K562 (cell line): ENCODE measurements around the gene HSD11B1. TPM values are rescaled to one million over a fixed set of nuclear protein-coding genes. Genes with fewer than 3 reads are reported as not detected.

Experiments used
- ATAC-seq: fragments of 200-7000 bp; cut with Tn5 transposase; 3 replicates; pipeline ENCODE4 v1.9.1; 2020; ENCODE audit warnings: moderate library complexity
- BruUV-seq: library from RNA; stranded (reverse); fragments of 400-500 nt; replicated peaks from 2 replicates; lab custom pipeline; 2021; lab: Mats Ljungman, UMichigan
- CTCF ChIA-PET: fragments of 300-600 bp; formaldehyde crosslinking; extraction: SDS; loops from one replicate; lab custom pipeline; 2021; ENCODE audit warnings: low intra/inter-chr PET ratio; lab: Yijun Ruan, JAX
- POLR2A ChIA-PET: fragments of 300-600, 350-650 bp; sonication (Branson Sonifier 250); formaldehyde crosslinking; extraction: SDS; loops from one replicate; lab custom pipeline; 2021; ENCODE audit warnings: antibody characterized with exemption, inconsistent platforms; lab: Yijun Ruan, JAX
- DNase-seq, 4 experiments: peaks; one replicate each; pipeline versions ENCODE4 v3.0.0 to v3.0.0-alpha.2; 2011 to 2018; ENCODE audit warnings: low spot score in 3 of 4, mixed read lengths in 3 of 4; ENCODE audit errors: extremely low read depth in 1 of 4
- FAIRE-seq: peaks from 2 replicates; lab custom pipeline; 2011; peaks lifted over from hg19 to GRCh38; lab: Jason Lieb, UNC
- H2AFZ ChIP-seq: 2 replicates; pipeline ENCODE4 v1.6.0; 2011; ENCODE audit warnings: low read depth, low read length, control low read depth, inconsistent platforms
- H3K27ac ChIP-seq: fragments of 200-600 bp; 3 replicates; pipeline ENCODE4 v1.8.0; 2011; ENCODE audit warnings: low read depth, mild to moderate bottlenecking, control low read depth, inconsistent platforms, low read length, moderate library complexity, mixed read lengths; ENCODE audit errors: extremely low read depth
- H3K27me3 ChIP-seq, 2 experiments: fragments of 300-600 bp in 1 of 2; 2 replicates in 1 of 2; 3 replicates in 1 of 2; pipeline versions ENCODE4 v1.6.0 to v1.8.0; 2011; ENCODE audit warnings: inconsistent platforms in 2 of 2, low read length in 2 of 2, mild to moderate bottlenecking in 1 of 2, mixed read lengths in 1 of 2, moderate library complexity in 1 of 2; ENCODE audit not compliant: control insufficient read depth in 2 of 2, insufficient read depth in 2 of 2
- H3K36me3 ChIP-seq: fragments of 300-600 bp; 3 replicates; pipeline ENCODE4 v1.8.0; 2011; ENCODE audit warnings: mild to moderate bottlenecking, low read length, inconsistent platforms; ENCODE audit not compliant: control insufficient read depth, insufficient read depth
- H3K4me1 ChIP-seq, 2 experiments: fragments of 200-600 bp in 1 of 2; replicated peaks in 1 of 2; 2 replicates in 1 of 2; 3 replicates in 1 of 2; pipeline versions ENCODE4 v1.5.1 to v1.8.0; 2011; ENCODE audit warnings: inconsistent platforms in 2 of 2, low read length in 2 of 2, mild to moderate bottlenecking in 1 of 2, mixed read lengths in 1 of 2, moderate library complexity in 1 of 2; ENCODE audit not compliant: control insufficient read depth in 2 of 2, insufficient read depth in 2 of 2
- H3K4me2 ChIP-seq: 2 replicates; pipeline ENCODE4 v1.6.1; 2011; ENCODE audit warnings: low read length, control low read depth, inconsistent platforms, mixed read lengths; ENCODE audit not compliant: insufficient read depth
- H3K4me3 ChIP-seq: fragments of 200-600 bp; sonication (generic), shearing (Covaris generic); 2 replicates; pipeline ENCODE4 v1.5.1; 2016; ENCODE audit warnings: control low read depth, inconsistent platforms
- H3K79me2 ChIP-seq: fragments of 200-600 bp; 3 replicates; pipeline ENCODE4 v1.8.0; 2011; ENCODE audit warnings: low read length, inconsistent platforms; ENCODE audit not compliant: control insufficient read depth, insufficient read depth
- H3K9ac ChIP-seq, 2 experiments: 2 replicates each; pipeline versions ENCODE4 v1.6.0 to v1.6.1; 2011; ENCODE audit warnings: low read depth in 2 of 2, low read length in 2 of 2, control low read depth in 1 of 2, inconsistent platforms in 1 of 2, mild to moderate bottlenecking in 1 of 2, mixed read lengths in 1 of 2; ENCODE audit not compliant: insufficient read depth in 1 of 2
- H3K9me1 ChIP-seq: one replicate; pipeline ENCODE4 v1.6.0; 2011; ENCODE audit warnings: inconsistent platforms, mild to moderate bottlenecking, low read length, moderate library complexity; ENCODE audit not compliant: control insufficient read depth, insufficient read depth
- H3K9me3 ChIP-seq: replicated peaks from 2 replicates; pipeline ENCODE4 v1.5.1; 2011; ENCODE audit warnings: low read depth, low read length, inconsistent platforms; ENCODE audit not compliant: control insufficient read depth, insufficient read depth
- H4K20me1 ChIP-seq: replicated peaks from 2 replicates; pipeline ENCODE4 v1.6.1; 2011; ENCODE audit warnings: low read length, inconsistent platforms, mixed read lengths; ENCODE audit not compliant: control insufficient read depth, insufficient read depth
- CAMTA2 ChIP-seq: fragments of 250-450 bp; sonication (Bioruptor Pico); conservative IDR thresholded peaks from 2 replicates; pipeline ENCODE4 v1.5.1; 2022
- FIP1L1 ChIP-seq: fragments of 200-400 bp; formaldehyde crosslinking; IDR thresholded peaks from 2 replicates; pipeline ENCODE4 v1.6.1; 2018; ENCODE audit warnings: mild to moderate bottlenecking, low read depth, low read length; ENCODE audit not compliant: poor library complexity, severe bottlenecking
- GABPB1 ChIP-seq: sonication (generic); formaldehyde crosslinking; IDR thresholded peaks from 2 replicates; pipeline ENCODE4 v1.8.0; 2022; ENCODE audit warnings: mild to moderate bottlenecking, missing genetic modification reagents
- PKNOX1 ChIP-seq: fragments of 450-650 bp; IDR thresholded peaks from 2 replicates; pipeline ENCODE4 v1.6.1; 2016
- ZNF3 ChIP-seq: fragments of 250-450 bp; sonication (Bioruptor Pico); IDR thresholded peaks from 2 replicates; pipeline ENCODE4 v1.5.0; 2021; ENCODE audit warnings: mild to moderate bottlenecking, moderate library complexity
- ZNF407 ChIP-seq: fragments of 450-650 bp; IDR thresholded peaks from 2 replicates; pipeline ENCODE4 v1.6.1; 2016; ENCODE audit warnings: low read depth
- WGBS: fragments of 100-300 bp; shearing (Covaris generic); methylation state at CpG from one replicate; pipeline ENCODE4 v1.1.6; 2016; ENCODE audit warnings: low coverage, mixed read lengths; ENCODE audit not compliant: insufficient coverage; ENCODE audit errors: missing lambda C conversion rate; 5-methylcytosine and 5-hydroxymethylcytosine counted together
- in situ Hi-C: fragments of 300-500 bp; cut with MboI; formaldehyde crosslinking; loops from 4 replicates; pipeline ENCODE4 v1.15.0; 2018; ENCODE audit warnings: inconsistent platforms, mixed read lengths
- intact Hi-C: fragments of 100-400 bp; cut with micrococcal nuclease; formaldehyde crosslinking; loops from 2 replicates; pipeline ENCODE4 v1.14.2; 2022
- polyA plus RNA-seq, 8 experiments: library from polyadenylated mRNA; depleted of rRNA in 4 of 8; stranded (reverse) in 5 of 8; unstranded in 3 of 8; fragments of >200 nt; fragmentation: Nextera tagmentation in 2 of 8; fragmentation: Illumina TruSeq in 1 of 8; extraction: Ambion mirVana in 2 of 8; extraction: Trizol in 1 of 8; gene quantifications; 2 replicates each; pipeline versions ENCODE4 v1.2.1 to v1.2.3, GENCODE V29; 2011 to 2014; ENCODE audit warnings: inconsistent platforms in 1 of 8, missing spikeins in 1 of 8
- total RNA-seq, 7 experiments: library from RNA; depleted of rRNA in 6 of 7; stranded (reverse); fragments of >200 nt in 6 of 7; fragmentation: Illumina TruSeq in 2 of 7; extraction: Trizol in 2 of 7; gene quantifications; 2 replicates each; pipeline versions ENCODE4 v1.2.1 to v1.2.3, GENCODE V29; 2011 to 2021; ENCODE audit warnings: low replicate concordance in 1 of 7

Gene HSD11B1
- total and polyA plus RNA-seq, 9 of the 15 experiments (the other 6 are each of a cell fraction or from before 2014, with no cell fraction given), result 0.04 to 0.16 TPM; not detected in 7

- TF ChIP-seq ZNF407 (no peak), ZNF3 (CRISPR knock-in tag) (no peak)
These were observed 10.7 kb downstream of the HSD11B1 start (continued) for GRCh38 chr1:209715314-209715713.

- ChIA-PET CTCF (no interaction called here), POLR2A (no interaction called here)
- Histone ChIP-seq H3K9me3 (no peaks in the 10 kb centered on the region), H3K27me3 (peaks cover 4 to 8% of the 10 kb centered on the region in 2 experiments; a peak in 3 of 5 replicates), H3K4me1 (no peaks in the 10 kb centered on the region), H4K20me1 (no peaks in the 10 kb centered on the region), H3K9me1 (no peaks in the 10 kb centered on the region), H3K79me2 (no peaks in the 10 kb centered on the region), H3K9ac (no peak overlapping the region), H3K27ac (no peak overlapping the region), H3K4me3 (no peak overlapping the region), H3K4me2 (no peak overlapping the region), H3K36me3 (no peaks in the 10 kb centered on the region), H2AFZ (no peak overlapping the region)
- intact Hi-C loops (no loop called here), in situ Hi-C loops (no loop called here)
- 0% methylated on average over 2 of the region's 2 CpGs for WGBS
- no TSS peak for BruUV-seq
- TF ChIP-seq FIP1L1 (no peak), GABPB1 (CRISPR knock-in tag) (no peak), CAMTA2 (CRISPR knock-in tag) (no peak), PKNOX1 (no peak)
- no peak for DNase-seq
- no peak for FAIRE-seq
- ATAC-seq, result no peak
These were observed 13.2 kb downstream of the HSD11B1 start for GRCh38 chr1:209717818-209718217.
